ENCODE results near the gene LAMA3.
"Not testable (repeated sequence)": the region's sequence is repeated elsewhere in the genome, so short reads cannot be mapped to it uniquely, and the experiment has no call there.

Gene LAMA3

DNA sequence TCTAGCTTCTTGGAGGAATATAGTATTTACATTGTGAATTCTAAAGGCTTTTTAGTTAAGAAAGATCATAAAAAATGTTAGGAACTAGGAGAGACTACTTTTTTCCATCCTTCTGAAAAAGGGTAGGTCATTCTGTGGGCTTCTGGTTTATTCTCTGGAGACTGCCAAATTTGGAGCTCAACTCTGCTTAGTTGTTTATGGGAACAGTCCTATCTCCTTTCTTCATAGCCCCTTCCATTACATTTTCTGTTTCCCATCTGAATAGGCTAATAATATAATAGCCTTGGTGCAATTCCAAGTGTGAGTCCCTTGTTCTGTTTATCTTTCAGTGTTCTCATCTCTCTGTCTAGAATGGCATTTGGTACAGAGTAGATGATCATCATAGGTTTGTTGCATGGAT lies 15.6 kb downstream of the LAMA3 start:
- DNase-seq (ENCODE audit: low spot score) = no peak

DNA sequence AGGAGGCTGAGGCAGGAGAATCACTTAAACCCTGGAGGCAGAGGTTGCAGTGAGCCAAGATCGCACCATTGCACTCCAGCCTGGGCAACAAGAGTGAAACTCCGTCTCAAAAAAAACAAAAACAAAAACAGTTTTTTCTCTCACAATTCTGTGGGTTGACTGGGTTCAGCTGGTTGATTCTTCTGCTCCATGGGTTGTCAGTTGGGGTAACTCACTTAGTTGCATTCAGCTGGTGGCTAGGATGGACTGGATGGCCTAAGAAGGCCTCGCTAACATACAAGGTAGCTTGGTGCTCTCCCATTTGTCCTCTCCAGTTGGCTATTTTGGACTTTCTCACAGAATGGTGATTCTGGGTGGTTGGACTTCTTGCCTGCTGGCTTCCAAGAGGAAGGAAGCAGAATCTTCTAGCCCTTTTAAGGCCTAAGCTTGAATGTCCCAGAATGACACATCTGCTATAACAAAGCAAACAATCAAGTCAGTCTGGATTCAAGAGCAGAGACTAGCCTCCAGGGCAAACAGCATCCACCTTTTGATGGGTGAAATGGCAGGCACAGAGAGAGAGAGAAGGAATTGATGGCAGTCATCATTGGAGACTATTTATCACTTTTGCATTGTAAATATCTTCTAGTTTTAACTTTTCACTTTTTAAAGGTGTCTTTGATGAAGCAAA lies 17.9 kb downstream of the LAMA3 start:
- no peak for DNase-seq (ENCODE audit: low spot score)

DNA sequence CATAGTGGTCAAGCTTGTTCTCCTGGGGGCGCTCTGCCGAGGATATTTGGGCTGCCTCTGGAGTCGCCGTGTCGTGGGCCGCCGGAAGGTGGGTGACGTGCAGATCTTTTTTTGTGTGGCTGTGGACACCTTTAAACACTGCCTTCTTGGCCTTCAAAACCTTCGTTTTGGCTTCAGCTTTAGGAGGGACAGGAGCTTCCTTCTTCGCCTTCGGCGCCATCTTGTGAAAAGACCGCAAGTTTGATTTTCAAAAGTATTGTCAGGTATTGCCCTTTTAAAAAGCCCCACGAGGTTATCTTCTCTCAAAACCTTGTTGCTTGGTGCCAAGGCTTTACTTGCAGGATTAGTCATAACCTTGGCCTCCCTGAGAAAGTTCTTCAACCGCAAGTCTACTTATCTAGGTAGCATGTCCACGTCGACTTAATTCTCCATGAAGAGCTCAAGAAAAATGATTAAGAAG lies 20.8 kb downstream of the LAMA3 start:
- no peak for DNase-seq (ENCODE audit: low spot score)

DNA sequence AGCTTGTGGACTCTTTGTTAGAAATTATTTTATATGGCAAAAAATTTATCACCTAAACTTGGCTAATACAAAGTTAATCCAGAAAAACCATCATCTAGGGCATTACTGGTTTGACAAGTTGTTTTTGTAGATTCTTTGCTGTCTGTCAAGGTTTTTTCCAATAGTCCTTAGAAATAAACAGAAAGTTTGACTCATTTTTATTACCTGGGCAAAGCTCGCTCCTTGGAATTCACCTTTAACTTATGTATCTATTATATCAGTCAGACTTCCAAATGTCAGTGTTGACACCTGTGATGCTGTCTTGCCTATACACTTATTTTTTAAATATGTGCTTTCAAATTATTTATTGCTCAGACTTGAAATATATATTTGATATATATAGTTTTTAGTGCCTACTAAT lies 21.7 kb downstream of the LAMA3 start:
- no peak for DNase-seq (ENCODE audit: low spot score)

DNA sequence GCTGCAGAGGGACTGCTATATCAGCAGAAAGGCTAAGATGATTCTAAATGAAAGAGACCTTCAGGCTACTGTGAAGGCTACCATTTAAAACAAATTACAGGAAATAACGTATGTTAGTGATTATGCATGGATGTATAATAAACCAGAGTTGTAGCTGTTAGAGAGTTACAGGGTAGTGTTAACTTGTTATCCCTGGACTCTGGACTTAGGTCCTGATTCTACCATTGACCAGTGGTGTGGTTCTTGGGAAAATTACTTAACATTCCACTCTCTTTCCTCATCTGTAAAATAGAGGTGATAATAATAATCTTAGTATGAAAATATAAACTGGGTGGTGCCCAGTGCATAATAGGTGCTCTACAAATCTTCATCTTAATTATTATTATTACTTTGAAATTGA lies 22.2 kb downstream of the LAMA3 start:
- DNase-seq (ENCODE audit: low spot score) = no peak

DNA sequence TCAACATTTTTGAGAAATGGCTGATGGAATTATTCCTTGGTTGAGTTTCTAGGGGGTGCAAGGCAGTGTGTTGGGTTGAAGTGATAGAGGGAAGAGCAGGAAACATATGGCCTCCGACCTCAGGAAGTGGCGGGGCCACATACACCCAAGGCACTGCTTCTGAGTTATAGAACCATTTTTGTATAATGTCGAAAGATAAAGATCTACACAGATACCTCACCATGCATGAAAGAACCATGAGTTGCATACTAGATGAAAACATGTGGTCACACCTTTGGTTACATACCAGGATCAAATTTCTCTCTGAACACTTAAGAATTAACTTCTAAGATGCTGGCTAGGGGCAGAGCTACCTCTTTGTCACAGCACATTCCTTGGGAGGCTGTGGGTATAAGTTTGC lies 23.2 kb downstream of the LAMA3 start:
- peak; percentile 20 for DNase-seq (ENCODE audit: low spot score)

DNA sequence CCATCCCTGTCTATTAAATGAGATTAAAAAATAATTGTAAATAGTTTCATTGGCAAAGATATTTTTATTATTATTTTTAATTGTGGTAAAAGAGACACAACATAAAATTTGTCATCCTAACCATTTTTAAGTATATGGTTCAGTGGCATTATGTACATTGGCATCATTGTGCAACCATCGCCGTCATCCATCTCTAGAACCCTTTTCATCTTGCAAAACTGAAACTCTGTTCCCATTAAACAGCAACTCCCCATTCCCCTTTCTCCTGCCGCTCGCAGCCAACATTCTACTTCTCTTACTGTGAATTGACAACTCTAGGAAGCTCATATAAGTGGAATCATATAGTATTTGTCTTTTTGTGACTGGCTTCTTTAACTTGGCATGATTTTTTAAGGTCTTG lies 25.3 kb downstream of the LAMA3 start:
- no peak for DNase-seq (ENCODE audit: low spot score)

DNA sequence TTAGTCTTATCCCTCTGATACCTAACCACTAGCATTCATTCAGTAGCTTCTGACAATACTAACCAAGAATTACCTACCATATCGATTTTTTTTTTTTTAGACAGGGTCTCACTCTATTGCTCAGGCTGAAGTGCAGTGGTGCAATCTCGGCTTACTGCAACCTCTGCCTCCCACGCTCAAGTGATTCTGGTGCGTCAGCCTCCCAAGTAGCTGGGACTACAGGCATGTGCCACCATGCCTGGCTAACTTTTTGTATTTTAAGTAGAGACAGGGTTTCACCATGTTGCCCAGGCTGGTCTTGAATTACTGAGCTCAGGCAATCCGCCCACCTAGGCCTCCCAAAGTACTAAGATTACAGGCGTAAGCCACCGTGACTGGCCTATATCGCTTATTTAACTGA lies 26.8 kb downstream of the LAMA3 start:
- not testable (repeated sequence) for DNase-seq (ENCODE audit: low spot score)

DNA sequence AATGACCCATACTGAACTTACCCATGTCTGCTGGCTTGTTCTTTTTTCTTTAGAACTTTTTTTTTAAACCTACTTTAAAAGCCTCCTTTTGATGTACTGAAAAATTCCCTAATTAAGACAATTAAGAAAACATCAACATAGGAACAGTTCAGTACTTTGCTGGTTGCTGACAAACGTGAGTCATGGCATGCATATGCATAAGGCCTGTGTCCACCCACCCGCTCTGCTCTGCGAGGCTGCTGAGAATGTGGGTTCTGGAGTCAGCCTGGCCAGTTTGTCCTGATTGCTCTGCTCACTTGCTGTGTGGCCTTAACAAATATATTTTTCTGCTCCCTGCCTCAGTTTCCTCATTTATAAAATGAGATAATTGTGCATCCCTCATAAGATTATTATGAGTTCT lies 27.3 kb downstream of the LAMA3 start:
- peak; percentile 66 for DNase-seq (ENCODE audit: low spot score)

DNA sequence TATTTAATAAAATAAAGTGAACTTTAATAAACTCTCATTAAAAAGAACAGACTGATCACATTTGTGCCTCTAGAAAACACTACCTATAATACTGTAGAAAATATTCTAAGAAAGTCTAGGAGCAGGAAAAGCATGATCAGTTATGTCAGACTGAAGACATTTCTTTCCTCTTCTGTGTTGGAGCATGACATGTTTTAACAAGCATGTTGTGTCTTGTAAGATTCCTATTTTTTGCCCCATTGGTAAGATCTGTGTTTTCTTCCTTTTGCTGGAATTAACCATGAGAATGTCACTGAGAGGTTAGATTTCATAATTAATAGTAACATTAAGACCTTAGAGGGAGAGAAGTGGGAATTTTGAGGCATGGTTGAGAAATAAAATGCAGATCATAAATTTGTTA lies 27.7 kb downstream of the LAMA3 start:
- DNase-seq (ENCODE audit: low spot score) = no peak

DNA sequence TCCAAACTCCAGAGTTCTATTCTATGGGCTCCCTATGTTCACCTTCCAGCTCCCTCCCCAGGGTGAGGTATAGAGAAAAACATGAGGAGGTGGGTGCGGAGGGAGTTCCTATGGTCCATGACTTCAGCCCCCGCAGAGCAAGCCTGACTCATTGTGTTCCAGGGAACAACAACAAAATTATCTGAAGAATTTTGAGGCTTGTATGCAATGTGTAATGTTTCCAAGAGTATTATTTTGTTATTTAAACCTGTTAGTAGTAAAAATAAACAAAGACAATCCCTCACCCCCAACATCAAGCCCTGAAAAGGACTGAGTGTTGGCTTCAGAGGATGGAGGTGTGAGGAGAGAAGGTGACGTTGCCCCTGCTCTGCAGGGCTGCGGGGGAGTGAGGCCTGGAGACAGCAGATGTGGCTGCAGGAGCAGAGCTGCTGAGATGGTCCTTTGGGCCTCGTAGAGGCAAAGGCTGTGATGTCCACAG lies 29.0 kb downstream of the LAMA3 start:
- no peak for DNase-seq (ENCODE audit: low spot score)

DNA sequence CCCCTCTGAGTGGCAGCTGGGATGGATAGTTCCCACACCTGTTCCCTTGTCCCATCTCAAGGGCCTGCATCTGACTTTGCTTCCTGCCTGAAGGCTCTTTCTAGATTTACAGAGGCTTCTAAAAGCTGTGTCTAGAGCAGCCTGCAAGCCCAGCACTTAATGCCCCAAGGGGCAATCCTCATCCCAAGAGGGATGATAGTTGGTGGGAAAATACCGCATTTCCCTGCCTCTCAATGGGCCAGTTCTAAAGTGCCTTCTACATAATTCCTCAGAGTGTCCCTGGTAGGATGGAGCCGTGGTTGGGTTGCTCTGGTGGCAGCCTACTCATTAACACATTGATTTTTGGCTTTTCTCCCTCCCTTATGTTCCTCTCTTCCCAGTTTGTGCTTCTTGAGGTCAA lies 29.5 kb downstream of the LAMA3 start:
- DNase-seq (ENCODE audit: low spot score) = no peak

DNA sequence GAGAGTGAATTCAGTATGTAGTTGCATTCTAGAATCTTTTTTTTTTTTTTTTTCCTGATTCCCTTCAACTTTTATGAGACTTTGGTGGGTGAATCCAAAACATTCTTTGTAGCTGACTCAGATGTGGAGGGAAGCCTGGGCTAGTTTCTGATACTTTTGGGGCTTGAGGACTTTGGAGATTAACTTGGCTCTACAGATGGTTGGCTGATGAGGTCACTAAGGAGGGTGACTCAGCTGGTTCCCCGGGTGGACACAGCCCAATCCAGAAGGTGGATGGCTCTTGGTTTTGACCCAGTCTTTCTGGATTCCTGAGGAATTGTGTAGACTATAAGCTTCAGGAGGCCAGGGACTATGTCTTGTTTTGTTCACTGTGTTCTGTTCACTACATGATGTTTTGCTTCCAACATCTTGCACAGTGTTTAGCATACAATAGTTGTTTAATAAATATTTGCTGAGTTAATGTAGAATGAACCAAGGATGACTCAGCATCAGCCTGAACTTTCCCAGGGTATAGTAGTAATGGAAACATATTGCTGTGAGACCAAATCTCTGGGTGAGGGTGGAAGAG lies 30.5 kb downstream of the LAMA3 start:
- DNase-seq (ENCODE audit: low spot score) = peak; percentile 87

DNA sequence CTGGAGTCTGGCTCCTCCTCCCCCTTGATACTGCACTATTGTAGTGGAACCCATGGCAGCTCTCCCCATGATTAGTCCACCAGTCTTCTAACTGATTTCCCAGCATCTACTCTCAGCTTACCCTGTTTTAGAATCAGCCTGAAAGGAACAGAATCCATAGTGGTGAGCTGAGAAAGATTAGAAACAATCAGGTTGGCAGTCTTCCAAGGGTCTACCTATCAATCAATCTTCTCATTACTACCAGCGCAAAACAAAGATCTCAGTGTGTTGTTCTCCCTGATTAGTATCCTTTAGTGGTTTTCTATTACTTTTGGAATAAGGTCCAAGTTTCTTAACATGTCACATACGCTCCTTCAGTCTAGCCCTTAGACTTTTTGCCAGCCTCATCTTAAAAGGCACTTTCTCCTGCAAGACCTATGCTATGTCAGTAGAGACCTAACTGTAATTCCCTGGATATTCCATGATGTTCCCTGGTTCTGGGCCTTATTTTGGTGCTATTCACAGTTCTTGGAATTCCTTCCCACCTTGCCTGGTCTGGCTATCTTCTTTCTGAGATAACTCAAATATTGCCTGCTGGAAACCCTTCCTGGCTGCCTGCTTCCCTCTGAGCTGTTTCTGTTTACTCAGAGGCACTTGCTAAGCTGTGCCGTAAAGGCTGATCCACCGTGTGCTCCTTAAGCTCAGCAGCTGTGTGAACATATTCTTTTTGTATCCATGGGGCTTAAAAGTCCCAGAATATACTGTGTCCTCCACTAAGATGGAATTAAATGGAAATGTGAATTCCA lies 32.6 kb downstream of the LAMA3 start:
- DNase-seq (ENCODE audit: low spot score) = no peak

DNA sequence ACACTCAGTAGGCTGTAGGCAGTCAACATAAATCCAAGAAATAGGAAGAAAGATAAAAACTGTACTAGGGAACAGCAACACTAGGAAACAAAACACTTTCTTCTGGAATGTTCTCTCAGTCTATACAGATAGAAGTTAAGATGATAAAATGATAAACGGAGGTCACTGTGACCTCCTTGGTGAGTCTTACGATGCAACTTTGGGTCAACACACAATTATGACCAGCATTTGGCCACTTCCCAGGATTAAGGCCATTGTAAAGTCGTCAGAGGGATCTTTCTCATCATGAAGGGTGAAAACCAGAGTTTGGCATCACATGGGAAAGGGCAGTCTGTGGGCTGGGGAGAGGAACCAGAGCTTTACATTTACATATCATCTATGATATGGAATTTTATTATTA lies 33.4 kb downstream of the LAMA3 start:
- no peak for DNase-seq (ENCODE audit: low spot score)

DNA sequence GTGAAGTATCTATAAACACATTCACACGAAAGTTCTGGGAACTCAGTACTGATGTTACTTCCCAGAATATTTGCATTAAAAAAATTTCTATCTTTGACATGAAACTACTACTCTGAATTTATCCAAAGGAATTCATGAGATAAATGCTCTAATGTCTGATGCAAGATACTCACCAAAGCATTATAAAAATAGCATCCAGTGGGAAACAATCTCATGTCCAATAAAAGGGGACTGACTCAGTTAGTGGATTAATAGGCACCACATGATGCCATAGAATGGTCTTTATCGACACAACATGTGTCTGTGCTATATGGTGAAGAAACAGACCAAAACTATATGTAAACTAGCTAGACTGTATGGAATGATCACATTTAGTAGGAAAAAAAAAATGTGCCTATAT lies 33.9 kb downstream of the LAMA3 start:
- no peak for DNase-seq (ENCODE audit: low spot score)

DNA sequence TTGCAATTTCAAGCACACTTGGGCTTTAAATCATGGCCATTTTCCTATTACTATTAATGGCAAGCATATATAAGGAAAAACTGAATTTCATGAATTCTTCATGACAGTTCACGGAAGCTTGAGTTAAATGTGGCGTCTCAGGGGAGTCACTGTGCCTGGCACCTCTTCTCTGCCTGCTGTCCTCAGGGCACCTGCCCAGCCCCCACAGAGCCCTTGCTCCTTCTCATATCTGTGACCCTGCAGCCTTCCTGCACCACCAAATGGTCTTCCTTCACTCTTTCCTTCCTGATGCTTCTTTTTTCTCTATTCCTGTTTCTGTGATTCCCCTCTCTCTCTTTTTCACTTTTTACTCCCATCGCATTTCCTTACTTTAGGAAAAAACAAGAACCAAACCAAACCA lies 35.4 kb downstream of the LAMA3 start:
- DNase-seq (ENCODE audit: low spot score) = no peak

DNA sequence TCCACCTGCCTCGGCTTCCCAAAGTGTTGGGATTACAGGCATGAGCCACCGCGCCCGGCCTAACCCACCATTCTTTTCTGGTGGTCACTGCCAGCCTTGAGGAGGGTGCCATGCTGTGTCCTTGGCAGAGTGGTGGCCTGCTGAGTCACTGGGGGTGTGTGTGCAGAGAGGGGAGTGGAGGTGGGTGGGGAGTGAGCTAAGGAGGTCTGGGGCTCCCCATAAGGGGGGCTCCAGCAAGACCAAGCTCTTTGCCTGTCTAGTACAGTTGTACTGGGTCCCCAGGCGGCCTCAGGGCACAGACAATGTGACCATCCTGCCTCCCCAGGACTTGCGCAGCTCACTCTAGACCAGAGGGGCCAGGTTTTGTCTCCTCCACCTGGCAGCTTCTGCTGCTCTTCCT lies 36.1 kb downstream of the LAMA3 start:
- no peak for DNase-seq (ENCODE audit: low spot score)

DNA sequence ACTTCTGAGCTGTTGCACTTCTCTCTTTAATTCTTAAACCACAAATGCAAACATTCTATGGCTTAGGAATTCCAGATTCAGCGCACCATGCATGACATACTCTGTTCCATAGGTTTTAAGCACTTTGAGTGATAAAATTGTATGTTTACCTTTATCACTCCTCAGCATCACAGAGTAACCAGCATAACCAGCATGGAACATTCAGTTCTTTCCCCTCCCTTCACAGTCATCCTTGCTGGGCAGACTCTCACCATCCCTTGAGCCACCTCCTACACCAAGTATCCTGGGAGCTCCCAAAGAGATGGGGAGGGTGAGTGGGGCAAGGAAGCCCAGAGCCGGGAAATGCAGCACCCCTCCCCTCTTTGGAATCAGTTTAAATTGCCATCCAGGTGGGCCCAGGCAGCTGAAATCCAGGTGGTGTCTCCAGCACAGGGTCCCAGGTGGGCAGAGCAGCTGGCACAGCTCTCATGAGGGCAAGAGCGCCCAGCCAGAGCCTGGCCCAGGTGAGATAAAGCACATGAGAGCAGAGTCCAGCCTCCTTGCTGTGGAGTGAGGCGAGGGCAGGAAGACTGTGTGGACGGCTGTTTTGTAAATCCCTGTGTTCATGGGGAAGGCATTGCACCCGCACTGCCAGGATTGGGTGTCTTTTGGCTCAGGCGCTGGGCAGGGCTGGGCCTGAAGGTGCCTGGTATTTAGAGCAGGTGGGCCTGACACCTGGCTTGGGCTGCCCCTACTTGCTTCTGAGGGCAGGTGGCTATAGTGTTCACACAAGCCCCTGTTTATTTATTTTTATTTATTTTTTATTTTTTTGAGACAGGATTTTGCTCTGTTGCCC lies 36.8 kb downstream of the LAMA3 start:
- no peak for DNase-seq (ENCODE audit: low spot score)

DNA sequence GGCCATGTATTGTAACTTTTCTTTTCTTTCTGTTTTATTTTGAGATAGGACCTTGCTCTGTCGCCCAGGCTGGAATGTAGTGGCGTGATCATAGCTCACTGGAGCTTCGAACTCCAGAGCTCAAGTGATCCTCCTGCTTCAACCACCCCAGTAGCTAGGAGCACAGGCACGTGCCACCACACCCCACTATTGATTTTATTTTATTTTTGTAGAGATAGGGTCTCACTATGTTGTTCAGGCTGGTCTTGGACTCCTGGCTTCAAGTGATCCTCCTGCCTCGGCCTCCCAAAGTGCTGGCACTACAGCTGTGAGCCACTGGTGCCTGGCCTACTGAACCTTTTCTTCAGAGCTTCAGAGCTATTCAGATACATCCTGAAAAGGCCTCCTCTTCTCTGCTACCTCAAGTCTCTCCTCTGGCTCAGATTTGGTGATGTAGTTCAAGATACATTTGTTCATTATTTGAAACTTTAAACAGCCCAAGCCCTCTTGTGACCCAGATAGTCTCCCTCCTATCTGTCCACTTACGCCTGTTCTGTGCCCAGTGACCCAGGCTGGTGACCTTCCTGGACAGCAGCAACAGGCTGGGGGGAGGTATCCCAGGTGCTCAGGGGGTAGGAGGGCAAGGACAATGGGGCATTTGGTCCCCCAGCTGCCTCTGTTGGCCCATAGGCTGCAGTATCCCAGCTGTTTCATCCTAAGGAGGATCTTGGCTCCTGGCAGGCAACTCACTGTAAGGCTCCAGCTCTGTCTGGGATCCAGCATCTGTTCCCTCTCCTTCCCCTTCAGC lies 38.6 kb downstream of the LAMA3 start:
- DNase-seq (ENCODE audit: low spot score) = no peak

DNA sequence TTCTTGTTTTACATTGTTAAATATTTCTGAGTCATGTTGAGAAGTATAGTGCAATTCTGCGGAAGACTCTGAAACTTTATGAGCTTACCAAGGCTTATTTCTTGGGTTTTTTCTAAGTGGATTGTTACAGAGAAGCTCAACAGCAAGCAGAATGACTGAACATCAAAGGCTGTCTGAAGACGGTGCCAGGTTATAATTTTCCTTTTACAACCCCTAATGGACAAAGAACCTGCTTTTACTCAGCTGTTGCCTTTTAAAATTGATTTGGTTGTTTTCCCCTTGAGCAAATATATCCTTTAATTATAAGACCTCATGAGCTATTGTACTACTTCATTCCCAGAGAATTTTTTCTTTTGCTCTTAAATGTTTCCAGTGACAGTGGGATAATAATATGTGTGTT lies 41.6 kb downstream of the LAMA3 start:
- no peak for DNase-seq (ENCODE audit: low spot score)

DNA sequence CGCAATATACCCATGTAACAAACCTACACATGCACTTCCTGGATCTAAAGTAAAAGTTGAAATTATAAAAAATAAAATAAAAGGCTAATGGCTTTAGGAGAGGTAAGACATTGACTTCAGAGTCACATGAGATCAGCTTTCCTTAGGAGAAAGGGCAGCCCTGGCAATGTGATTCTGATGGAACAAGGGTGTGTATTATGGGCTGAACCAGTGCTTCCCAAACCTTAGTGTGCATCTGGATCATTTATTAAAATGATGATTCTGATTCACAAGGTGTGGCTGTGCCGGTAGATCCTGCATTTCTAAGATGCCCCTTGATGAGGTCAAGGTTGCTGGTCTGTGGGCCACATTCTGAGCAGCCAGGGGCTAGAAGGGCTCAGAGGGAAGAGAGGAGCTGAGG lies 42.6 kb downstream of the LAMA3 start:
- no peak for DNase-seq (ENCODE audit: low spot score)
